ENCODE results near the gene ARMCX1. TPM values are rescaled to one million over a fixed set of nuclear protein-coding genes. Genes with fewer than 3 reads are reported as not detected.
"Not testable (repeated sequence)": the region's sequence is repeated elsewhere in the genome, so short reads cannot be mapped to it uniquely, and the experiment has no call there.

Gene ARMCX1
- 15.5 and 19.6 TPM in 2 replicates for total RNA-seq (2014; rRNA removed; shearing (Covaris generic))

DNA sequence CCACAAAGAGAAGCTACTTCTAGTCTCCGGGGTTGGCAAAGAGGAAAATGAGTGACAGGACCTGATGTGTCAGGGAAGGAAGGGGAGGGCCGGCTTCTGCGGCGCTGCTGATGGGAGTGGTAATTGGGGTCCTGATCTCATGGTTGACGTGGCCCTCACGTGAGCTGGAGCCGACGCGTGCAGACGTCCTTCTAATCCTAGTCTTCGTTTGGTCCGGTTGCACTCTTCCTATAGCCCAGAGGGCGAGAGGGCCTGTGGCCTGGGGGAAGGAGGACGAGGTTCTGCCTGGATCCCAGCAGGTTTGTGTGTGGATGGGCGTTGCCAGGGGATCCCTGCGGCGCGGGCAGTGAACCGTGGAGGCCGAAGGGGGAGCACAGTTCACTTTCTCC lies at the start of gene ARMCX1:
ARMCX1 (plus strand) TSS at position 186 of the 389 bp plus-strand sequence. CDS start 2,384 bp downstream, outside the sequence.
- peak; percentile 39 to 59 for DNase-seq (ENCODE audit: low read depth in 1 of 2, low spot score in 2 of 2)
- no peaks in the 10 kb centered on the region for H3K27me3 ChIP-seq (replicated peaks)

DNA sequence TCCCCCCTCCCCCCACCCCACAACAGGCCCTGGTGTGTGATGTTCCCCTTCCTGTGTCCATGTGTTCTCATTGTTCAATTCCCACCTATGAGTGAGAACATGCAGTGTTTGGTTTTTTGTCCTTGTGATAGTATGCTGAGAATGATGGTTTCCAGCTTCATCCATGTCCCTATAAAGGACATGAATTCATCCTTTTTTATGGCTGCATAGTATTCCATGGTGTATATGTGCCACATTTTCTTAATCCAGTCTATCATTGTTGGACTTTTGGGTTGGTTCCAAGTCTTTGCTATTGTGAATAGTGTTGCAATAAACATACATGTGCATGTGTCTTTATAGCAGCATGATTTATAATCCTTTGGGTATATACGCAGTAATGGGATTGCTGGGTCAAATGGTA lies 47.4 kb upstream of the ARMCX1 start:
- not testable (repeated sequence) for H3K9me3 ChIP-seq (replicated peaks); H3K27ac ChIP-seq

More for the DNA sequence above, at the start of gene ARMCX1:
- H3K27ac ChIP-seq, result peak within 1 kb of the TSS; percentile 21; the same call in 1 of the 2 replicates
- H3K9me3 ChIP-seq (replicated peaks), result no peaks in the 10 kb centered on the region
- no peaks in the 10 kb centered on the region for H3K36me3 ChIP-seq
- H3K4me3 ChIP-seq, result peak within 1 kb of the TSS; percentile 46
- H3K4me1 ChIP-seq (replicated peaks), result 0 out of 2 replicates have a peak, but pooled peaks cover 3% of the 10 kb centered on the region

DNA sequence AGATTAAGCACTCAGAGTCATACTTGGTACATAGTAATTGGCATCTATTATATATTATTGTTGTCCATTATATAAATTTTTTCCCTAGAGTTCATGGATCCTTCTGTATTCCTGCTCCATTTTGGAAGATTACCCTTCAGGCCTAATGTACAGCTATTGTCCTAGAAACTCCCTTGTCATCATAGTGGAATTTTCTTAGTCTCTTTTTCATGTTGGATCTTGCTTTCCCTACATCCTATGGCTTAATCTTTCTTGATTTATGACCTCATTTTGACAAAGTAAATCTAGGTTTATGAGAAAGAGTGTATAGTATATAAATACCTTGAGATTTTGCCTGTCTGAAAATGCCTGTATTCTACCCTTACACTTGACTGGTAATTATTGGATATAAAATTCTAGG lies 43.0 kb upstream of the ARMCX1 start:
- no peaks in the 10 kb centered on the region for H3K27me3 ChIP-seq (replicated peaks)
- no peaks in the 10 kb centered on the region for H3K4me1 ChIP-seq (replicated peaks)
- no peak overlapping the region for H3K4me3 ChIP-seq
- H3K36me3 ChIP-seq, result no peaks in the 10 kb centered on the region
- no peaks in the 10 kb centered on the region for H3K9me3 ChIP-seq (replicated peaks)
- H3K27ac ChIP-seq, result no peak overlapping the region
- DNase-seq (ENCODE audit: low read depth in 1 of 2, low spot score in 2 of 2), result no peak

More for the DNA sequence above, 47.4 kb upstream of the ARMCX1 start:
- H3K4me3 ChIP-seq; H3K27me3 ChIP-seq (replicated peaks); DNase-seq (ENCODE audit: low read depth in 1 of 2, low spot score in 2 of 2); H3K36me3 ChIP-seq; H3K4me1 ChIP-seq (replicated peaks): not testable (repeated sequence)

DNA sequence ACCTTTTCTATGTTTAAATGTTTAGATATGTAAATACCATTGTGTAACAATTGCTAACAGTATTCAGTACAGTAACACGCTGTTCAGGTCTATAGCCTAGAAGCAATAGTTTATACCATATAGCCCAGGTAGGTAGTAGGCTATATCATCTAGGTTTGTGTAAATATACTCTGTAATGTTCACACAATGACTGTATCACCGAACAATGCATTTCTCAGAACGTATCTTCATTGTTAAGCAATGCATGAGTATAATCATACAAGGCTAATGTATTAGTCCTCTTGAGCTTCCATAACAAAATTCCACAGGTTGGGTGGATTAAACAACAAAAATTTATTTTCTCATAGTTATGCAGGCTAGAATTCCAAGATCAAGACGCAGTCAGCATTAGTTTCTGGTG lies 42.4 kb upstream of the ARMCX1 start:
- Histone ChIP-seq H3K27me3 (replicated peaks) (no peaks in the 10 kb centered on the region), H3K9me3 (replicated peaks) (no peaks in the 10 kb centered on the region), H3K4me3 (no peak overlapping the region), H3K36me3 (no peaks in the 10 kb centered on the region), H3K4me1 (replicated peaks) (no peaks in the 10 kb centered on the region), H3K27ac (no peak overlapping the region)
- no peak for DNase-seq (ENCODE audit: low read depth in 1 of 2, low spot score in 2 of 2)

DNA sequence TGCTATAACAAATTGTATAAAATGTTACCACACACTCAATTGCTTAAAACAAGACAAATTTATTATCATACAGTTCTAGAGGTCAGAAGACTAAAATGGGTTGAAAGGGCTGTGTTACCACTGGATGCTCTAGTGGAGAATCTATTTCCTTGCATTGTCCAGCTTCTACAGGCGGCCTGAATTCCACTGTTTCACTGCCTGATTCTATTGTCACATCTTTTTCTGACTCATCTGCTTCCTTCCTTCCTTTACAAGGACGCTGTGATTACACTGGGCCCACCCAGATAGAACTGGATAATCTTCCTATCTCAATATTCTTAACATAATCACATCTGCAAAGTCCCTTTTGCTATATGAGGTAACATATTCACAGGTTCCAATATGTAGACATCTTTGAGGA lies 19.4 kb upstream of the ARMCX1 start:
- H3K4me3 ChIP-seq, result no peak overlapping the region
- H3K27ac ChIP-seq, result no peak overlapping the region
- peaks cover 15% of the 10 kb centered on the region for H3K4me1 ChIP-seq (replicated peaks)
- no peaks in the 10 kb centered on the region for H3K36me3 ChIP-seq
- H3K9me3 ChIP-seq (replicated peaks), result no peaks in the 10 kb centered on the region
- H3K27me3 ChIP-seq (replicated peaks), result no peaks in the 10 kb centered on the region
- peak in 1 of 2 experiments; percentile 37 for DNase-seq (ENCODE audit: low read depth in 1 of 2, low spot score in 2 of 2)

DNA sequence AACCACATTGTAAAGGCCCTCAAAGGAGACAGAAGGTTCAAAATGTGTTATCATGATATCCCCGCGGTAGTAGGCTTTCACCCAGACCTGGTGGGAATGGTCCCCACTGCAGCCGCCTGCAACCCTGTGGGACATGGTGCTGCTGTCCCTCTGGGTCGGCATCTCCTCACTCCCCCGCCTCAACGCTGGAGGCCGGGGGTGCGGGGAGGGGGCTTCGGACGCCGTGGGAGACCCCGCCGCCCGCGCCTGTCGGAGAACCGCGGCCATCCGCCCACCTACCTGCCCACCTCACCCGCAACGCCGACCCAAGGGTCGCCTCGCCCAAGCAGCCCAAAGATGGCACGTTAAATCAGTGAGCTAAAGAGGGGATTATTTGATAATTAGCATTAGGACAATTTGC lies 11.2 kb upstream of the ARMCX1 start:
- Histone ChIP-seq H3K4me3 (no peak overlapping the region), H3K36me3 (no peaks in the 10 kb centered on the region), H3K27me3 (replicated peaks) (no peaks in the 10 kb centered on the region), H3K4me1 (replicated peaks) (no peaks in the 10 kb centered on the region), H3K9me3 (replicated peaks) (no peaks in the 10 kb centered on the region), H3K27ac (no peak overlapping the region)
- DNase-seq (ENCODE audit: low read depth in 1 of 2, low spot score in 2 of 2), result no peak

DNA sequence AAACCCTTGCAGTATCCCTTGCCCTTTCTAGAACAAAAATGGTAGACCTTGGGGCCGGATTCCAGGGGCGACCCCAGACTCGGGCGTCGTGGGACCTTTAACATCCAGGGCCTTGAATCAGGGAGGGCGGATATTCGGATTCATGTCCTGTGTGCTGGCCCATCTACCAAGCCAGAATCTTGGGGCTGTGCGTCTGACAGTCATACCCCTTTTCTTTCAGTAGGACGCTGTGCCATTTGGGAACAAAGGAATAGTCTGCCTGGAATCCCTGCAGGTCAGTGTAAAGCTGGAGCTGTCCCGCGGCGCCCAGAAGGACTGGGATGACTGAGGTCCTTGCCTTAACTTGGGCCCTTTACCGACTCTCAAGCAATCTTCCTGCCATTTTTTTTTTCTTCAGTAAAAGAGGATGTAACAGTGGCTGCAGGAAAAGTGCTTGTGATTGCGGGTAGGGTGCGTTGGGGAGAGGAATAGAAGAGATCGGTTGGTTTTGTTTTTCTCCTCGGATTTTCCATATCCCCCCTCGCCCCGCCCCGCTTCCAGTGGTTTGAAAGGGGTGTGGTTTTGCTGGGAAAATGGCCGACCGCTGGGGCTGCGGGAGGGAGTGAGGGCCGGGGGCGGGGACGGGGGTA lies 518 bp downstream of the ARMCX1 start:
- H3K4me3 ChIP-seq, result peak overlapping the region; percentile 46
- H3K27me3 ChIP-seq (replicated peaks), result no peaks in the 10 kb centered on the region
- no peaks in the 10 kb centered on the region for H3K36me3 ChIP-seq
- DNase-seq (ENCODE audit: low read depth in 1 of 2, low spot score in 2 of 2), result peak; percentile 39 to 48
- H3K9me3 ChIP-seq (replicated peaks), result no peaks in the 10 kb centered on the region
- peak overlapping the region; percentile 21; the same call in 1 of the 2 replicates for H3K27ac ChIP-seq
- H3K4me1 ChIP-seq (replicated peaks), result 0 out of 2 replicates have a peak, but pooled peaks cover 3% of the 10 kb centered on the region

DNA sequence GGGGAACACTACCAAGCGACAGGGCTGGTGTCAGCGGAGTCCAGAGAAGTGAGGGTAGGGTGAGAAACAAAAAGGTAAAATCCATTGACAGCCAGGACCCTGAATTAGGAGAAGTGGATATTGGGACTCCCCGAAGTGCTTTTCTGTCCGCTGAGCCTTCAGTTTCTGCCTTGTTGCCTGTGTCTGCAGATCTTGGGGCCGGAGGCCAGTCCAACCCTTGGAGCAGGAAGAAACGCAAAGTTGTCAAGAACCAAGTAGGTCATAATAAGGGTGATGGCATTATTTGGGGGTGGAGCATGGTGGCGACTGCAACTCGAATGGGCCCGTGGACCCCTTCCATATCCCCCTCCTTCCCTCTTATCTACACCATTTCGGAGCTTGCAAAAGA lies 1.0 kb downstream of the ARMCX1 start:
- Histone ChIP-seq H3K36me3 (no peaks in the 10 kb centered on the region), H3K27ac (no peak overlapping the region), H3K4me1 (replicated peaks) (0 out of 2 replicates have a peak, but pooled peaks cover 3% of the 10 kb centered on the region), H3K9me3 (replicated peaks) (no peaks in the 10 kb centered on the region), H3K27me3 (replicated peaks) (no peaks in the 10 kb centered on the region), H3K4me3 (peak overlapping the region; percentile 46)
- DNase-seq (ENCODE audit: low read depth in 1 of 2, low spot score in 2 of 2), result no peak

DNA sequence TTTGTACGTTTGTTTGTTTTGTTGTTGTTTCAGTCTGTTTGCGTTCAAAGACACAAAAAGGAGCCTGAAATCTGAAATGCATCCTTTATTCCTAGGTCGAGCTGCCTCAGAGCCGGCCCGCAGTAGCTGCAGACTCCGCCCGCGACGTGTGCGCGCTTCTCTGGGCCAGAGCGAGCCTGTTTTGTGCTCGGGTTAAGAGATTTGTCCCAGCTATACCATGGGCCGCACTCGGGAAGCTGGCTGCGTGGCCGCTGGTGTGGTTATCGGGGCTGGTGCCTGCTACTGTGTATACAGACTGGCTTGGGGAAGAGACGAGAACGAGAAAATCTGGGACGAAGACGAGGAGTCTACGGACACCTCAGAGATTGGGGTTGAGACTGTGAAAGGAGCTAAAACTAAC lies 2.4 kb downstream of the ARMCX1 start:
- Histone ChIP-seq H3K9me3 (replicated peaks) (no peaks in the 10 kb centered on the region), H3K4me3 (no peak overlapping the region), H3K27ac (no peak overlapping the region), H3K36me3 (no peaks in the 10 kb centered on the region), H3K4me1 (replicated peaks) (0 out of 2 replicates have a peak, but pooled peaks cover 3% of the 10 kb centered on the region), H3K27me3 (replicated peaks) (no peaks in the 10 kb centered on the region)
- DNase-seq (ENCODE audit: low read depth in 1 of 2, low spot score in 2 of 2), result no peak

DNA sequence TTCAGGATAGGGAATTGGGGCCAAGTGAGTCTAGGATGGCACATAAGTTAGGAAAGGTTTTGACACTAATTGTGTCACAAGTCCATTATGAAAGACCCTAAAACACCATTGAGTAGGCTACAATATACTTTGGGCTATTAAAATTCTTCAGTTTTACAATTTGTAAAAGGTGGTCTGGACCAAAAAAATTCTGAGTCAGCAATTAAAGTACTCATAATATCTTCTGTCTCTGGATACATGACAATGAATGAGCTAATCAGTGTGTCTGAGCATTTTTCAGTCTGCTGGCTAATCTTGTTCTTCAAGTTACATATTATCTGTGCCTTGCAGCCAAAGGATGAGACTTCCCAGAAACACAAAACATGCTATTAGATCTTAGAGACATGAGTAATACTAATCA lies 14.3 kb downstream of the ARMCX1 start:
- H3K4me1 ChIP-seq (replicated peaks), result no peaks in the 10 kb centered on the region
- H3K27ac ChIP-seq, result no peak overlapping the region
- H3K9me3 ChIP-seq (replicated peaks), result no peaks in the 10 kb centered on the region
- DNase-seq (ENCODE audit: low read depth in 1 of 2, low spot score in 2 of 2), result no peak
- no peak overlapping the region for H3K4me3 ChIP-seq
- H3K27me3 ChIP-seq (replicated peaks), result no peaks in the 10 kb centered on the region
- H3K36me3 ChIP-seq, result no peaks in the 10 kb centered on the region

DNA sequence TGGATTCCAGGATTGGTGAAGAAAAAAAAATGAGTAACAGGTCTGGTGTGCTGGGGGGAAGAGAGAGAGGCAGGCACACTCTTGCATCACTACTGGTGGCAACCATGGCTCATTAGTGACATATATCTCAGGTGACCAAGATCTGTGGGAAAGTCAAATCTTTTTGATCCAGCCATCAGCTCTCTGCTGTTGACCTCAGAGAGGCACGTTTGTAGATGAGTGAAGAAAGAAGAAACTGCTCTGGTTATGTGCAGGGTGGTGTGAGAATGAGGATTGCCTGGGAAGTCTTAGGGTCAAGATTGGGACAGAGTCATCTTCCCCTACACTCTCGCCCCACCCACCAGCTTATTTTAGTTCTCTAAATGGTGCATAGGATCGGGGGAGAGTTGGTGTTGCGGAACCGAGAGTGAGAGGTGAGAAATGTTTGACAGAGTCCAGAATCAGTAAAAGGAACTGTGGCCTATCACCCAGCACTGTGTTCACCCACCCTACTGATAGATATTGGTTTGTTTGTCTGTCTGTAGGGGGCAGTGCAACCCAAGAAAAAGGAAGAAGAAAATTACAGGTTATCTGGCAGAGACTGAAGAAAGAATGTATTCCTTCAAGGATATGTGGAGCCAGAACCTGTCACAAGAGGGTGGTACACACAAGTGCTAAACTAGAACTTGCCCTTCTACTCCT lies 45.5 kb downstream of the ARMCX1 start:
- DNase-seq (ENCODE audit: low read depth in 1 of 2, low spot score in 2 of 2), result peak in 1 of 2 experiments; percentile 19
- Histone ChIP-seq H3K36me3 (no peaks in the 10 kb centered on the region), H3K4me1 (replicated peaks) (no peaks in the 10 kb centered on the region), H3K4me3 (no peak overlapping the region), H3K27ac (no peak overlapping the region), H3K27me3 (replicated peaks) (no peaks in the 10 kb centered on the region), H3K9me3 (replicated peaks) (no peaks in the 10 kb centered on the region)

DNA sequence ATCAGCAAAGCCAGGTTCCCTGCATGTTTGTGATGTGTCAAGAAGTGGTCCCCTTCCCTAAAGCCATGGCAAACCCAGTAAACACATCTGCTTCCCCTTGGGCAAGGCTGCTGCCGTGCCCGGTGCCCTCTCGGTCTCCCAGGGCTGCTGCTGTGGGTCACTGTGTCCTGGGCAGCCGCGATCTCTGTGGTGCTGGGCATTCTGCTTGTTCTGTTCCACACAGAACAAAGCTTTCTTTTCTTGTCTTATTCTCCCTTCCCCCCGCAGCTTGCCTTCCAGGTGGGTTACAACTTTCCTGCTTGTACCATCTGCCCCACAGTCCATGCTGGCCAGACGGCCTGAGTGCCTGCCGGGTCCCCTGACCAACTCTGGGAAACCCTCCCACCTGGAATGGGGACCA lies 49.2 kb downstream of the ARMCX1 start:
- H3K9me3 ChIP-seq (replicated peaks); DNase-seq (ENCODE audit: low read depth in 1 of 2, low spot score in 2 of 2); H3K27ac ChIP-seq; H3K36me3 ChIP-seq; H3K4me1 ChIP-seq (replicated peaks); H3K27me3 ChIP-seq (replicated peaks); H3K4me3 ChIP-seq: not testable (repeated sequence)

DNA sequence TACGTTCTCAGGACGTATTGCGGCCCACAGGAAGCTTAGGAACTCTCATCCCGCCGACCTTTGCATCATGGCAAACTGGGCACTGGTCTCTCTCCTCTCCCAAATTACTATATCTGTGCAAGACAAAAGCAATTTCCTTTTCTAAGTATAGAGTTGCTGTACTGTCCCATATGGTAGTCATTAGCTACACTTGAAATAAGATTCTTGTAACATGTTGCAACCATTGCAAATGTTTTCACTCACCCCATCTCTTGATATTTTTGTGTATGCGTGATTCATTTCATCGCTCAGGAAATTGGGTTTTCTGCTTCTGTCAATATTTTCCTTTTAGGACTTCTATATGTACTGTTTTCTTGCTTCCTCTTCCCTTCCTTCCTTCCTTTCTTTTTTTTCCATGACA lies 51.7 kb downstream of the ARMCX1 start:
- no peaks in the 10 kb centered on the region for H3K27me3 ChIP-seq (replicated peaks)
- no peaks in the 10 kb centered on the region for H3K36me3 ChIP-seq
- DNase-seq (ENCODE audit: low read depth in 1 of 2, low spot score in 2 of 2), result no peak
- no peak overlapping the region for H3K27ac ChIP-seq
- H3K9me3 ChIP-seq (replicated peaks), result no peaks in the 10 kb centered on the region
- no peak overlapping the region for H3K4me3 ChIP-seq
- H3K4me1 ChIP-seq (replicated peaks), result no peaks in the 10 kb centered on the region
